Glutamatergic neuron (in vitro differentiated cells): ENCODE measurements around the gene LEF1. TPM values are rescaled to one million over a fixed set of nuclear protein-coding genes. Genes with fewer than 3 reads are reported as not detected.
A peak's percentile ranks its signal among the peaks of the same experiment; 100 is the strongest.

ENCODE experiments used
- DNase-seq: peaks from one replicate; pipeline ENCODE4 v3.0.0; 2022
- H3K27ac Mint-ChIP-seq: one replicate; pipeline ENCODE4 v1.8.0; 2020; ENCODE audit warnings: mild to moderate bottlenecking, mixed read lengths, inconsistent platforms; ENCODE audit not compliant: unreplicated experiment
- H3K27me3 Mint-ChIP-seq: one replicate; pipeline ENCODE4 v1.8.0; 2020; ENCODE audit warnings: mild to moderate bottlenecking, moderate library complexity, mixed read lengths, inconsistent platforms; ENCODE audit not compliant: unreplicated experiment
- H3K36me3 Mint-ChIP-seq: one replicate; pipeline ENCODE4 v1.8.0; 2020; ENCODE audit warnings: mild to moderate bottlenecking, mixed read lengths, inconsistent platforms; ENCODE audit not compliant: unreplicated experiment
- H3K4me1 Mint-ChIP-seq: one replicate; pipeline ENCODE4 v1.8.0; 2020; ENCODE audit warnings: mild to moderate bottlenecking, low read depth, mixed read lengths, inconsistent platforms; ENCODE audit not compliant: unreplicated experiment
- H3K4me3 Mint-ChIP-seq: one replicate; pipeline ENCODE4 v1.8.0; 2020; ENCODE audit warnings: mild to moderate bottlenecking, mixed read lengths, inconsistent platforms; ENCODE audit not compliant: unreplicated experiment
- H3K9me3 Mint-ChIP-seq: one replicate; pipeline ENCODE4 v1.8.0; 2020; ENCODE audit warnings: mild to moderate bottlenecking, moderate library complexity, mixed read lengths, inconsistent platforms; ENCODE audit not compliant: unreplicated experiment
- long read RNA-seq: library from polyadenylated mRNA; unstranded; transcript quantifications from one replicate; pipeline ENCODE4 v2.0.0, GENCODE V29; 2020; ENCODE audit not compliant: unreplicated experiment
- total RNA-seq: library from RNA; stranded (reverse); fragmentation: NEBNext Ultra II Directional; extraction: Animal tissue kit (Norgen Biotek cat#: 25700); gene quantifications from one replicate; pipeline ENCODE4 v1.2.1, GENCODE V29; 2021; ENCODE audit not compliant: unreplicated experiment
- TF ChIP-seq, protein P1 (sequence below): fragments of 200-600 bp; sonication (generic); IDR thresholded peaks from one replicate; pipeline ENCODE4 v1.5.0; 2021; ENCODE audit not compliant: partially characterized antibody, unreplicated experiment

Gene LEF1
- 0.98 TPM for total RNA-seq
- long read RNA-seq, result 0 reads

DNA sequence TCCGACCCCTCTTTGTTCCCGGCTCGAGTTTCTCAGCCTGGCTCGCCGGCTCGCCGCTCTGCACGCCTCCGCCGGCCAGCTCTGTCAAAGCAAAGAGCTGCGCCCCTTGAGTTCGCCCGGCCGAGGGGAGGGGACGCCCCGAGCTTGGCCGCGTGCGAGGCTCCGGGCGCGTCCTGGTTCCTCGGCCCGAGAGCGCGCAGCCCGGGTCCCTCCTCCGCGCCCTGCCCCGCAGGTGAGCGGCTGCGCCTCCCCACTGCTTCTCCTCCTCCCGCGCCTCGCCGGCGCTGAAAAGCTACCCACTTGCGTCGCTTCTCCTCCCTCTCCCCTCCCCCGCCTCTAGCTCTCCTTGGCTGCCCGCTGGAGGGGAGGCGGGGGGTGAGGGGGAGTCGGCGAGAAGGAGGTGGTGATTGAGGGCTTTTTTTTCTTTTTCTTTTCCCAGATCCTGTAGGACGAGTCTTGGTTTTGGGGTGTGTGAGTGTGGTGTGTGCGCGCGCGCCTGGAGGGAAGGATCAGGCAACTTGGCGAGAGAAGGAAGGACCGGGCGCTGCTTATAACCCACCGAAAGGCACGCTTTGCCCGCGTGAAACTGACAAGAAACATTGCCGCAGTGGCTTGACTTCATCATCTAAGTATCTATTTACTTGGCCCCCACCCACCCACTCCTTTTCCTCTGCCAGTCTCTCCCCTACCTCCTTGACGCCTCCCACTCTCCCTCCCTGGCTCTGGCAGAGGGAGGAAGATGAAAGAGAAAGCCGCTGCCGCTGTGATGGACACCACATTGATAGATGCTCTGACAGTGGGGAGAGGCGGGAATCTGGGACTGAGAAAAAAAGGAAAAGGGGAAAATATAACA is at the start of gene LEF1:
Gene LEF1, minus strand, starts transcription at position 262 of the 853 bp plus-strand sequence. CDS start 1,165 bp downstream, outside the sequence.
- peak; percentile 64 for DNase-seq
- peak within 1 kb of the TSS; percentile 97 for H3K4me3 Mint-ChIP-seq
- H3K27me3 Mint-ChIP-seq, result peaks cover 41% of the 10 kb centered on the region
- TF ChIP-seq, protein P1, sequence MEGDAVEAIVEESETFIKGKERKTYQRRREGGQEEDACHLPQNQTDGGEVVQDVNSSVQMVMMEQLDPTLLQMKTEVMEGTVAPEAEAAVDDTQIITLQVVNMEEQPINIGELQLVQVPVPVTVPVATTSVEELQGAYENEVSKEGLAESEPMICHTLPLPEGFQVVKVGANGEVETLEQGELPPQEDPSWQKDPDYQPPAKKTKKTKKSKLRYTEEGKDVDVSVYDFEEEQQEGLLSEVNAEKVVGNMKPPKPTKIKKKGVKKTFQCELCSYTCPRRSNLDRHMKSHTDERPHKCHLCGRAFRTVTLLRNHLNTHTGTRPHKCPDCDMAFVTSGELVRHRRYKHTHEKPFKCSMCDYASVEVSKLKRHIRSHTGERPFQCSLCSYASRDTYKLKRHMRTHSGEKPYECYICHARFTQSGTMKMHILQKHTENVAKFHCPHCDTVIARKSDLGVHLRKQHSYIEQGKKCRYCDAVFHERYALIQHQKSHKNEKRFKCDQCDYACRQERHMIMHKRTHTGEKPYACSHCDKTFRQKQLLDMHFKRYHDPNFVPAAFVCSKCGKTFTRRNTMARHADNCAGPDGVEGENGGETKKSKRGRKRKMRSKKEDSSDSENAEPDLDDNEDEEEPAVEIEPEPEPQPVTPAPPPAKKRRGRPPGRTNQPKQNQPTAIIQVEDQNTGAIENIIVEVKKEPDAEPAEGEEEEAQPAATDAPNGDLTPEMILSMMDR, result no peak
- no peaks in the 10 kb centered on the region for H3K36me3 Mint-ChIP-seq
- no peak within 1 kb of the TSS for H3K27ac Mint-ChIP-seq
- H3K4me1 Mint-ChIP-seq, result peaks cover 25% of the 10 kb centered on the region
- peaks cover 17% of the 10 kb centered on the region for H3K9me3 Mint-ChIP-seq

DNA sequence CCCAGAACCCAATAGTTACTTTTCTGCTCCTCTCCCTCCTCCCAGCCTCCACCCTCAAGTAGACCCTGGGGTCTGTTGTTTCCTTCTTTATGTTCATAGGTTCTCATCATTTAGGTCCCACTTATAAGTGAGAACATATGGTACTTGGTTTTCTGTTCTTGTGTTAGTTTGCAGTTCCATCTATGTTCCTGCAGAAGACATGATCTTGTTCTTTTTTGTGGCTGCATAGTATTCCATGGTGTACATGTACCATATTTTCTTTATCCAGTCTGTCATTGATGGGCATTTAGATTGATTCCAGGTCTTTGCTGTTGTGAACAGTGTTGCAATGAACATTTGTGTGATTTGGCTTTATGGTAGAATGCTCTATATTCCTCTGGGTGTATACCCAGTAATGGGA is 47.8 kb upstream of the LEF1 start:
- H3K27me3 Mint-ChIP-seq, result peaks cover 2% of the 10 kb centered on the region
- H3K4me1 Mint-ChIP-seq, result peaks cover 32% of the 10 kb centered on the region
- H3K4me3 Mint-ChIP-seq, result no peak overlapping the region
- TF ChIP-seq, protein P1, result no peak
- no peak for DNase-seq
- H3K27ac Mint-ChIP-seq, result no peak overlapping the region
- H3K36me3 Mint-ChIP-seq, result no peaks in the 10 kb centered on the region
- H3K9me3 Mint-ChIP-seq, result peaks cover 2% of the 10 kb centered on the region

DNA sequence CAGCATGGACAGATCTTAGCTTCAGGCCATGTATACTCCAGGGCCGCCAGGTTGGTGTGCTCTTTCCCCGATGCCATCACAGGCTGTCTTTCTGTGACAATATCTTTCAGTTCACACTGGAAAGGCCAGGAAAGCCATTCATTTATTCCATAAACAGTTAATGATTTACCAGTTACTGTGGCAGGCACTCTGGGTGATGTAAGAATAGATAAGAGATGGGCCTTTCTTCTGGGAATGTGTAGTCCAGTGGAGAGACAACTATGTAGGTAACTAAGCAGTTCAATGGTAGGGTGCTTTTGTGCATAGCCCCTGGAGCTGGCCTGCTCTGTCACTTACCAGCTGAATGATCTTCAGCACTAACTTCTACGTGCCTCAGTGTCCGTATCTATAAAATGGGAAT is 46.3 kb upstream of the LEF1 start:
- Mint-ChIP-seq H3K4me3 (no peak overlapping the region), H3K4me1 (peaks cover 25% of the 10 kb centered on the region), H3K9me3 (peaks cover 2% of the 10 kb centered on the region), H3K36me3 (no peaks in the 10 kb centered on the region), H3K27me3 (peaks cover 2% of the 10 kb centered on the region), H3K27ac (no peak overlapping the region)
- DNase-seq, result no peak
- TF ChIP-seq, protein P1, result no peak

DNA sequence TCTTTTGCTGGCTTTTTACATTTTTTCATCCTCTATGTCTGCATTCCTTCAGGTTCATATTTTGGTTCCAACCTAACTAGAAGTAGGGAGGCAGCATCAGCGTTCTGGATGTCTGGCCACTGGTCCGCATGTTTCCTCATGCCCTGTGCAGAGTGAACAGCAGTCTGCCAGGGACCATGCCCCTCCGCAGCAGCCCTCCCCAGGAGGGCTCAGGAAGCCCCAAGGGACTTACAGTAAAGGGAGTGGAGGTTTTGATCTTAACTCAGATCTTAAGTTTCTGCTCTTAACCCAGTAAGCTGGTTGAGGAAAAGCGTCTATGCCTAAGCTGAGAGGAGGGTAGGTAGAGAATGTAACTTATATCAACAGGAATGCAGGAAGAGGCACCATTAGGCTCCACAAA is 45.0 kb upstream of the LEF1 start:
- TF ChIP-seq, protein P1, result no peak
- peaks cover 2% of the 10 kb centered on the region for H3K9me3 Mint-ChIP-seq
- H3K27me3 Mint-ChIP-seq, result peaks cover 2% of the 10 kb centered on the region
- H3K4me1 Mint-ChIP-seq, result peaks cover 23% of the 10 kb centered on the region
- DNase-seq, result no peak
- no peak overlapping the region for H3K4me3 Mint-ChIP-seq
- no peaks in the 10 kb centered on the region for H3K36me3 Mint-ChIP-seq
- H3K27ac Mint-ChIP-seq, result no peak overlapping the region

DNA sequence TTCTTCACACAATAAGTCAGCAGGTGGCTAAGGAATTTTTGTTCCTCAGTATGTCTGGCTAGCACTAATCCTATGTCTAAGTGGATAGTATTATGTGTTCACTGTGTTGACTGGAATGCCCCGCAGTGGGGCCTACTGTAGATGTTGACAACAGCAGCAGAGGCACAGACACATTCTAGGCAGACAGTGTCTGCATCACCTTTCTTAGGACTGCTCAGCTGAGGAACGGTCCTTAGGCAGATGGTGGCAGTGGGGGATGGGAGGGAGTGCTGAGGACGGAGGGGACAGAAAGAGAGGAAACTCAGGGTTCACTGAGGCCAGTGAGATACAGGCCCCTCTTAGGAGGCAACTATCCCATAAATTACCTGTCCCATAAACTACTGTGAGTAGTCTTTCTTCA is 44.6 kb upstream of the LEF1 start:
- no peak overlapping the region for H3K27ac Mint-ChIP-seq
- TF ChIP-seq, protein P1, result no peak
- H3K4me1 Mint-ChIP-seq, result peaks cover 23% of the 10 kb centered on the region
- H3K4me3 Mint-ChIP-seq, result no peak overlapping the region
- DNase-seq, result peak; percentile 23
- H3K9me3 Mint-ChIP-seq, result peaks cover 2% of the 10 kb centered on the region
- H3K36me3 Mint-ChIP-seq, result no peaks in the 10 kb centered on the region
- peaks cover 2% of the 10 kb centered on the region for H3K27me3 Mint-ChIP-seq
